Measurements from ENCODE around the gene MPIG6B. TPM values are rescaled to one million over a fixed set of nuclear protein-coding genes. Genes with fewer than 3 reads are reported as not detected.

The MPIG6B gene
- total RNA-seq, 1 experiment from 2014 or later, result not detected

- no peaks in the 10 kb centered on the region for H3K27me3 Mint-ChIP-seq (ENCODE audit: low read depth)
These were observed 4.0 kb downstream of the MPIG6B start for GRCh38 chr6:31727034-31727716.

More at GRCh38 chr6:31727034-31727716, 4.0 kb downstream of the MPIG6B start:
- Histone ChIP-seq H4K91ac (ENCODE audit: insufficient read length, low read depth, low read length) (no peak overlapping the region), H2BK120ac (ENCODE audit: low read depth, low read length, poor library complexity, severe bottlenecking) (no peak overlapping the region), H2BK12ac (ENCODE audit: insufficient read length, low read depth, low read length) (no peak overlapping the region), H3K23ac (ENCODE audit: insufficient read length, low read depth, low read length) (no peak overlapping the region), H4K8ac (replicated peaks; ENCODE audit: insufficient read length, low read depth, low read length) (no peak overlapping the region), H3K4ac (ENCODE audit: low read depth, low read length) (no peak overlapping the region), H2BK15ac (ENCODE audit: low read depth, low read length) (no peak overlapping the region), H3K79me1 (ENCODE audit: insufficient read depth, low read depth, low read length, poor library complexity, severe bottlenecking) (no peaks in the 10 kb centered on the region), H2BK20ac (ENCODE audit: low read depth, low read length, poor library complexity, severe bottlenecking) (no peak overlapping the region), H3K27ac (ENCODE audit: insufficient read length, low read depth, low read length) (no peak overlapping the region), H4K5ac (ENCODE audit: insufficient read length, low read depth, low read length) (no peak overlapping the region), H3K79me2 (ENCODE audit: insufficient read depth, low read length) (no peaks in the 10 kb centered on the region), H3K9ac (ENCODE audit: extremely low read depth, insufficient read length, low read length) (no peak overlapping the region), H3K14ac (ENCODE audit: insufficient read depth, low read length) (no peak overlapping the region), H3K4me2 (ENCODE audit: insufficient read depth, insufficient read length, low read length) (no peak overlapping the region), H3K9me3 (ENCODE audit: control insufficient read depth, low read depth, low read length) (no peaks in the 10 kb centered on the region), H3K18ac (ENCODE audit: insufficient read length, low read depth, low read length) (no peak overlapping the region), H3K23me2 (ENCODE audit: insufficient read length, low read depth, low read length, poor library complexity, severe bottlenecking) (peaks cover 9% of the 10 kb centered on the region), H3T11ph (ENCODE audit: low read length) (no peak overlapping the region), H3K27me3 (ENCODE audit: insufficient read depth, low read length) (no peaks in the 10 kb centered on the region), H4K20me1 (ENCODE audit: control insufficient read depth, insufficient read depth, insufficient read length) (no peaks in the 10 kb centered on the region), H2AFZ (ENCODE audit: low read length) (no peak overlapping the region), H2BK5ac (ENCODE audit: insufficient read length, low read length) (no peak overlapping the region), H3K4me1 (ENCODE audit: insufficient read depth, low read length) (no peaks in the 10 kb centered on the region), H2AK5ac (ENCODE audit: insufficient read length, low read length) (no peak overlapping the region), H3K56ac (ENCODE audit: insufficient read length, low read depth, low read length) (no peak overlapping the region)
- WGBS (ENCODE audit: extremely low coverage, insufficient read length, low lambda C conversion rate), result no CpG with 5 or more reads among the region's 7 CpGs
- DNase-seq, result no peak
- Mint-ChIP-seq H3K9me3 (no peaks in the 10 kb centered on the region; a peak in 2 of 5 replicates), H3K4me3 (peak overlapping the region in 1 of 2 experiments; percentile 55; a peak in 1 of 5 replicates), H3K4me1 (peaks cover 15 to 20% of the 10 kb centered on the region in 2 experiments), H3K27ac (no peak overlapping the region), H3K36me3 (ENCODE audit: insufficient read depth in 1 of 3, low read depth in 3 of 3) (peaks cover 23 to 56% (median 49%) of the 10 kb centered on the region in 3 experiments)
- no peak for TF ChIP-seq CTCF (conservative IDR thresholded peaks at IDR 0.05)
